ENCODE results near the gene SLC9A9.
"Not testable (repeated sequence)": the region's sequence is repeated elsewhere in the genome, so short reads cannot be mapped to it uniquely, and the experiment has no call there.

The SLC9A9 gene

GRCh38 chr3:143533391-143533790, 314.9 kb downstream of the SLC9A9 start:
- DNase-seq, result no peak

DNA sequence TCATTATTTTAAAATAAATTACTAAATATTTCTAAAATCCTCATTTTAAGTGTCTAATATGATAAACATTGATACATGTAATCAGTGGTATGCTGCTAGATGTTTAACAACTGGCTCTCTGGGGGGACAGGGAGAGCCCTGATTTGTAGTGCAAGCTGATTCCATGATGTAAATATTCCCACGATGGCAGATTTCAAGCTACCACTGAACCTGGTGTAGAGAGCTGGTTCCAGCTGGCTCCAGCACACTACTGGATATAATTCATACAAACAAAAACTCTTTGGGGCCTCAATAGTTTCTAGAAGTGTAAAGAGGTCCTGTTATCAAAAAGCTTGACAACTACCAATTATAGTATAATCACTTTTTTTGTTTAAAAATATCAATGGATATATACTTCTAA, 316.2 kb downstream of the SLC9A9 start:
- DNase-seq, result no peak

- no peak for DNase-seq
Measured at GRCh38 chr3:143531101-143531500, 317.2 kb downstream of the SLC9A9 start.

DNA sequence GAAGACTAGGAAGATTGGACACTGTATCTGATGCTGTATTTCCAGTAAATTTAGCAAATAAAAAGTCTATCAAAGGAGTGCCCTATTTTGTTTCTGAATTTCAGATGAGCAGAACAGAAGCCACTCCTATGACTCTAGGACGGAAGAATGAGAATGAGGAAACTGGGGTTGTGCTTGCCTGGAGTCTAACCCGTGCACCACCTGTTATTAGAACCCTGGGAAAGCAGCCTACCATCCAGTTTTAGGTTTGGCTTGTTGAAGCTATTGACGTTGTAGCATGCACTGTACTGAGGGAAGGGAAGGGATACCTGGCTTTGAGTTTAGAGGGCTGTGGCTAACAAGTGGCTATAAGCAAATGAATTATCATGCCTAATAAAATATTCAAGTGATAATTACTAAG, 318.5 kb downstream of the SLC9A9 start:
- no peak for DNase-seq

- DNase-seq, result no peak
Measured at GRCh38 chr3:143529018-143529478, 319.2 kb downstream of the SLC9A9 start.

GRCh38 chr3:143526011-143526545, 322.2 kb downstream of the SLC9A9 start:
- DNase-seq, result no peak

DNA sequence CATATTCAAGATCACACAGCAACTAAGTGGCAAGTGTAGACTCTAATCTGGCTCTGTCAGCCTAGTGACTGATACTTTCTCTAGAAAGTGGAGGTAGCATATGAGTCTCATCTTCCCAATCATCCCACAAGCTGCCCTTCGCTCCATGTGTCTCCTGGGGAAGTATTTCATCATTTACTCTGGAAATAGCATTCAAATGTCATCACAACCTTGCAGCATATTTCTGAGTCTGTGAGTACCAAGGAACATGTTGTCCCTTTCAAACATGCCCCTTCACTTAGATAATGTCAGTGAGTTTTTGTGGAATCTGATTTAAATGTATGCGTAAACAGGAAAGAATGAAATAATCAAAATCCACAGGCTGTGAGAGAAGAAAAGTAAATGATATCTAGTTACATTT, 322.9 kb downstream of the SLC9A9 start:
- DNase-seq, result no peak

DNA sequence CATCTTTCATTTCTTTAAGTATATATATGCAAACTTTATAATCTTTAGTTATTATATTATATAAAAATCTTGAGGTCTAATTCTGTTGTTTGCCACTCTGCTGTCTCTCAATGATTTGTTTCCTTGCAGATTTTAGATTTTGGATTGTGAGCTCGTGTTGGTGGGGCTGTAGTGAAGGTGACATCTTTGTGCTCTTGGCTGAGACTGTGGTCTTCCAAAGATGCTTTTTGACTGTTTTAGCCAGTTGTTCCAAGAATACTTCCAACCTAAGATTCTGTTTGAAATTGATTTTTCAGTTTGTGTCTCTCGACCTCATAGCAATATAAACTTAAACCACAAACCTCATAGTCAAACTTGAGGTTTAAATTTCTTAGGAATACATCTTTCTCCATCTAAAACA, 326.5 kb downstream of the SLC9A9 start:
- no peak for DNase-seq

DNA sequence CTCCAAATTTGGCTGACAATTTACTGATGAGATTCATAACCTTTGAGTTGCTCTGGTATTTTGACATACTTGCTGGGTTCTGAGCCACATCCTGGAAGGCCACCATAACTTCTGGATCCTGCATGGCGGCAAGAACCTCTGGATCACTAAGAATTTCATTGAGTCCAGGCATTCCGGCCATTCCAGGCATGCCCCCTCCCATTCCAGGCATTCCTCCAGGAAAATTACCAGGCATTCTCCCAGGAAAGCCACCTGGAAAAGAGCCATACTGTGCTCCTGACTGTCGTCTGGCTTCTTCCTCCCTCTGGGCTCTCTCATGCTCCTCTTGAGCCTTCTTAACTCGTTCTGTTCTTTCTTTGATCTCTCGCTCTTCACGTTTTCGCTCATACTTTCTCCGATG, 331.1 kb downstream of the SLC9A9 start:
- DNase-seq, result not testable (repeated sequence)

DNA sequence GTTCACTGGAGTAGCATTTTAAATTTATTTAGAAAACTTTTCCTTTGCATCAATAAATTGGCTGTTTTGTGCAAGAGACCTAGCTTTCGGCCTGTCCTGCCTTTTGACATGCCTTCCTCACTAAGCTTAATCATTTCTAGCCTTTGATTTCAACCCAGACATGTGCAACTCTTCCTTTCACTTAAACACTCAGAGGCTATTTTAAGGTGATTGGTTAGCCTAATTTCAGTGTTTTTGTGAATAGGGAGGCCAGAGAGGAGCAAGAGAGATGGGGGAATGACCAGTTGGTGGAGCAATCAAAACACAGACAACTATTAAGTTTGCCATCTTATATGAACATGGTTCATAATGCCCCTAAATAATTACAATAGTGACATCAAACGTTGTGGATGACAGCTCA, 333.4 kb downstream of the SLC9A9 start:
- no peak for DNase-seq

DNA sequence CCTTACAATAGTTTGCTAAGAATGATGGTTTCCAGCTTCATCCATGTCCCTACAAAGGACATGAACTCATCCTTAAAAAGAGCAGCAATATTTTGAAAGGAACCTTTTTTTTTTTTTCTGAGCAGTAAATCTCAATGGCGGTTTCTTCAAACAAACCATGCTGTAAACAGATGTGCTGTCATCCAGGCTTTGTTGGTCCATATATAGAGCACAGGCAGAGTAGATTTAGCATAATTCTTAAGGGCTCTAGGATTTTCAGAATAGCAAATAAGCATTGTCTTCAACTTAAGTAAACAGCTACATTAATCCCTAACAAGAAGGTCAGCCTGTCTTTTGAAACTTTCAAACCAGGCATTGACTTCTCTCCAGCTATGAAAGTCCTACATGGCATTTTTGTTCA, 334.2 kb downstream of the SLC9A9 start:
- DNase-seq, result no peak

DNA sequence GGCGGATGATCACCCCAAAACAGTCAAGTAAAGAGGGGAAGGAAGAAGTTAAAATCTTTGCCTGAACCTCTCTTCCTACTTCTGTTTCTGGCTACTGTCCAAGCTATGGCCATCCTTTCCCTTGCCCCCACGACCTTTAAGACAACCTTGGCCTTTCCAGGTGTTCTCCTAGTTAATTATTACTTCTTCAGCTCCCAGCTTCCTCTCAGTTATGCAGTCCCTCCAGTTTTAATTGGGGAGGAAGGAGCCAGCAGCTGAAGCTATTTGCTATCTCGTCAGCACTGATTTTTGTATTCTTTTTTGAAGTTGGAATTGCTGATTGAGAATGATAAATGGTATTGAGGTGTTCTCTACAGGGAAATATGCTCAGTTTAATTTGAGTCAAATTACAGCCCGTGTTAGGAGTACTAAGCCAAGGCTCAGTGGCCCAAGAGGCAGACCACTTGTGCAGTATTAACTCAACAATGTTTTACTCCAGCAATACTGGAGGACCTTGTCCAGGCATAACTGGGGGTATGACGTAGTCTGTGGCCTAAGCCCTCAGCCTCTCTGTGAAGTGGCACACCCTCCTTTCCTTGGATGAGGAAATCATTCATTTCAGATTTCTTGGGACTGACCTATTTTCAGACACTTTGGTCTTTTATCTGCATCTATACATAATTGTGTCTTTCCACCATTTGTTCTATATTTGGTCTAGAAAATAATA, 336.9 kb downstream of the SLC9A9 start:
- no peak for DNase-seq

DNA sequence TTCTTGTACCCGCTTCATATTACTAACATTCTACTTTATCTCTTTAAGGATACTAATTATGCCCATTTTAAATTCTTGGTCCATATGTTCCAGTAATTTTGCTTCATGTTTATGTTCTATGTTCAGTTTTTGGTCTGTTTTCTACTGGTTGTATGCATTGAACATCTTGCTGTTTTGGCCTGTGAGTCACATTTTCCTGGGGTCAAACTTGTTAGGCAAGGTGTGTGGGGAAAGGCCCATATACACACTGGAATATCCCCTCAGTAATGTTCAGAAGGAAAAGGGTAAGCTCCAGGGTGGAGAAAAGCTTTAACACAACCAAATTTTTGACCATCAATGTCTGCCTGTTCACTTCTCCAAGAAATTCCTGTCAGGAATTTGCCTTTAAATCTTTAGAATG, 337.7 kb downstream of the SLC9A9 start:
- no peak for DNase-seq

DNA sequence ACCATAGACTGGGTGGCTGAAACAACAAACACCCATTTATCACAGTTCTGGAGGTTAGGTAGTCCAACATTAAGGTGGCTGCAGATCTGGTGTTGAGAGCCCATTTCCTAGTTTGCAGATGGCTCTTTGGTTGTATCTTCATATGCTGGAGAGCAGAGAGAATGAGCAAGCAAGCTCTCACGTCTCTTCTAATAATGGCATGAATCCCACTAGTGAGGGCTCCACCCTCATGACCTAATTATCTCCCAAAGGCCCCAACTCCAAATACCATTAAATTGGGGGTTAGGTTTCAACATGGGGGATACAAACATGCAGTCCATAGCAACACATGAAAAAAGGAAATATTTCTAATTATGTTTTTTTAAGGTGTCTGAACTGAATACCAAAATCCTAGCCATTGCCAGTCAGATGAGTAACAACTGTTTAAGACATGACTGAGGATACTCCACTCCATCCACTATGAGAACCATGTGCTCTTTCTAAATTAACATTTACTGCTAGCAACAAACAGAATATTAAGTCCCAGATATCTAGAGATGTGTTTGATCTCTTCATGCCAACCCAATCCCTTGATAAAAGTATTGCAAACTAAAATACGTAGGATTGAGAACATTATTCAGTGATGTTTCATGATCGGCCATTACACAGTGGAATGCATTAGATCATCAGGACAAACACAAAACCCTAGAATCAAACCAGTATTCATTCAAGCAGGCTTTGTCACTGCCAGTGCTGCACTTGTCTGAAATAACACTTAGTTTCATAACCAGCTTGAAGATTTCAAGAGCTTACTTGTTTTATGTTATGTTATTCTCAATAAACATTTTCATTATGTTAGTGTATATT, 340.3 kb downstream of the SLC9A9 start:
- DNase-seq, result no peak

DNA sequence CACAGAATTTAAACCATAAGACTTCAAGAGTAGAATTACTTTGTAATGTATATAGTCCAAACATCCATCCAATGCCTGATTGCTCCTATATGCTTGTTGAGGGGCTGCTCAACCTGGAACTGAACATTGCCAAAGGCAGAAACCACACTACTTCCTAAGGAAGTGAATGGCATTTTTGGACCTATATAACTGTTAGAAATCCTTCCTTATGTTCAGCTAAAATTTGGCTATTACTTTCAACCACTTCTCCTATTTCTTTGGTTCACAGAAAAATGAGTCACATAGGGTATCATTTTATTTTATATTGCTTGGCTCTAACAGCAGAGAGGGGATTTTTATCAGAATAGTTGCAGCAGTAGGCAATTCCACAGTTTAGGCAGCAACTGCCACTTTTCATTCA, 342.1 kb downstream of the SLC9A9 start:
- no peak for DNase-seq

- no peak for DNase-seq
Measured at GRCh38 chr3:143503325-143503885, 344.9 kb downstream of the SLC9A9 start.

- peak; percentile 1 for DNase-seq
Measured at GRCh38 chr3:143502081-143502480, 346.2 kb downstream of the SLC9A9 start.

DNA sequence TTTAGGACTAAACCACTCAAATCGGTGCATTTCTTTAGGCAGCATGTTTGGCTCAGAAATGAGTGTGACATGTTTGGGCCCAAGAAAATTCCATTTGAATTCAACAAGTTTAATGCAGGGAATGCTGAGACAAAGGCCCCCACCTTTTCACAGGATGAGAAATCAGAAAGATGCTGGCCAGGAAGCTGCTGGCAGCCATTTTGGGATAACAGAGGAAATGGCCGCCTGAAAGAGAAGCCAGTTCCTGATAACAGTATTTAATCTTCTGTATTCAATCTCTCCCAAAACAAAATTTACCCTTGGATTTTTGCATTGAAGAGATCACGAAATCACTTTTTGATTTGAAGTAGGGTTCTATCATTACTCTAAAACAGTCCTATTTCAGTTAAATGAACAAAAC, 350.9 kb downstream of the SLC9A9 start:
- DNase-seq, result no peak

- DNase-seq, result no peak
Measured at GRCh38 chr3:143496191-143496590, 352.1 kb downstream of the SLC9A9 start.

DNA sequence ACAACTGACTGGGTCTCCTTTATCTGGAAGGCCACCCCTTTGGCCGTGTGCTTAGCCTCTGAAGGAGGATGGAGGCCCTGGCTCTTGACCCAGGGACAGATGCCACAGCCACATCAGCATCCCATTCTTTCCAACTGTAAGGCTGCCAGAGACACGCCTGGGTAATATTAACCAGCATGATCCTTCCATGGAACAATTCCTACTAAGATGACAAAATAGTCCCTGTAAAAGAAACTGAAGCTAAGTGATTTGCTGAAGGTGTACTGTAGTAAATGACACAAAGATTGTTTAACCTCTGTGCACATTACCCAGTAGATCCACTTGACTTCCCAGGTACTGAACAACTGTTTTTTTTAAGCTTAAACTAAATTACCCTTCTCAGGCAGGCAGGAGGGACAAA, 352.7 kb downstream of the SLC9A9 start:
- no peak for DNase-seq

- DNase-seq, result no peak
Measured at GRCh38 chr3:143486611-143487010, 361.7 kb downstream of the SLC9A9 start.

DNA sequence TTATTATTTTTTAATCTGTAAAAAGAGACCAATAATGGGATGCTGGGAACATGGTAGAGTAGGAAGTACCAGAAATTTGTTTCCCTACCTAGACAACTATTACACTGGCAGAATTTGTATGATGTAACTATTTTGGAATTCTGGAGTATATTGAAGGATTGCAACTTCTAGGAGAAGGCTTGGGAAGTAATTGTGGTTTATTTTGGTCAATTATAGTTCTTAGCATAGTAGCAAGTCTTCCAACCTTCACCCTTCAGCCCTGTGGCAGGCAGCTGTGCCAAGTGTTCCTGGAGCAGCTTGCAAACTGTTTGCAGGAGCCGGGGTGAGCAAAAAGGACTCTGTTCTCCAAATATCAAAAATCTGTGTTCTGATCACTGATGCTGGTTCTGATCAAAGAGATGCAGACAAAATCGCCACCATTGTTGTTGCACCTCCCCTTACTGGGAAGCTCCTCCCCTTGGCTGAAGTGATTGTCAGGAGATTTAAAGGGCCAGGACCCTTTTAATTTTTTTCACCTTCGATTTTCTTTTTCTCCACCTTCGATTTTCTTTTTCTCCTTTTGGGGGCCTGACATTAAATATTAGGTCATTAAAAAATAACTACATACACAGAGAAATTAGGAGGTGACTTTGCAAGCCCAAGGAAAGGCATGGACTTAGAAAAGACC, 363.3 kb downstream of the SLC9A9 start:
- DNase-seq, result no peak

DNA sequence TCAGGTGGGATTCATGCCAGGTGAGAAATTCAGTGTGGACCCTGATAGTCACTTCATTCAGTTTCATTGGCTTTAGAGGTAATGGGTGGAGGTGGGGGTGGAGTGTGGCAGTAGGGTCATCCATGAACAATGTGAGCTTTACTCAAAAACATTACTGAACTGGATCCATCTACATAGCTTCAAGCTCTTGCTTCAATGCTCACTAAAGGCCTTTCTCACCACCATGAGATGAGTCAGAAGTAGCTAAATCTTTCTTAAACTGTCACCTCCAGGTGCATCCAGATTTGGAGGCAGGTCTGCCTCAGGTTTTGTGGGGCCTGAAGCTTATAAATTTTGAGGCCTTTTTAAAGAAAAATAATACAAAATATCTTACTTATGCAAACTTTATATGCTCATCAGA, 365.1 kb downstream of the SLC9A9 start:
- DNase-seq, result no peak
